ENCODE results near the gene AP1G2. TPM values are rescaled to one million over a fixed set of nuclear protein-coding genes. Genes with fewer than 3 reads are reported as not detected.

The AP1G2 gene
- total RNA-seq, 1 experiment from 2014 or later: 69.7 TPM

- Histone ChIP-seq H3K9me3 (ENCODE audit: low read length) (no peaks in the 10 kb centered on the region), H3K79me2 (ENCODE audit: low read length) (peaks cover 27% of the 10 kb centered on the region), H3K36me3 (ENCODE audit: low read depth, low read length) (peaks cover 7% of the 10 kb centered on the region; the same call in 1 of the 2 replicates), H3F3A (ENCODE audit: low read length, unreplicated experiment) (no peaks in the 10 kb centered on the region), H3K27me3 (ENCODE audit: low read length) (no peaks in the 10 kb centered on the region), H3K4me3 (ENCODE audit: low read length) (peak within 1 kb of the TSS; percentile 85), H4K20me1 (ENCODE audit: low read length) (no peaks in the 10 kb centered on the region), H3K27ac (ENCODE audit: low read length) (peak within 1 kb of the TSS; percentile 60), H3K4me1 (ENCODE audit: insufficient read depth, low read length) (peaks cover 19% of the 10 kb centered on the region; the same call in 1 of the 2 replicates), H3K9me2 (replicated peaks; ENCODE audit: low read length) (no peaks in the 10 kb centered on the region), H3K9ac (ENCODE audit: low read length) (peak within 1 kb of the TSS; percentile 90), H3K4me2 (ENCODE audit: low read length) (peak within 1 kb of the TSS; percentile 92), H2AFZ (ENCODE audit: low read length) (peak within 1 kb of the TSS; percentile 85)
- no peak for TF ChIP-seq EZH2 (IDR thresholded peaks at IDR 0.05; ENCODE audit: low read length, unreplicated experiment)
- no peak for TF ChIP-seq EZH2phosphoT487 (IDR thresholded peaks at IDR 0.05; ENCODE audit: borderline replicate concordance, low read length)
- TF ChIP-seq CTCF (conservative IDR thresholded peaks at IDR 0.05; ENCODE audit: low read depth, low read length): no peak
- TSS peak; percentile 74 for BruUV-seq (replicated peaks)
- CTCF ChIA-PET: no interaction called here
- intact Hi-C loops (cut with micrococcal nuclease): loop anchor here (10.0 kb wide), 1 partner anchor 481 kb away; no protein-coding TSS in a partner anchor
- peak; percentile 75 for ATAC-seq
- POLR2A ChIA-PET (ENCODE audit: unreplicated experiment): interaction anchor here (0.6 kb wide), 1 partner anchor 254 kb away, joined by 5 read pairs; no protein-coding TSS in a partner anchor
- peak; percentile 90 for DNase-seq
Measured at GRCh38 chr14:23555882-23556699, 11.5 kb downstream of the AP1G2 start, which contains the start of gene THTPA. TSS of gene THTPA (plus strand) at chr14:23556271. CDS start at chr14:23556758, 487 bp downstream.

GRCh38 chr14:23555533-23555881, 12.1 kb downstream of the AP1G2 start:
- H3K27ac ChIP-seq (ENCODE audit: low read length): no peak overlapping the region
- POLR2A ChIA-PET (ENCODE audit: unreplicated experiment): interaction anchor here (0.6 kb wide), 1 partner anchor 254 kb away, joined by 5 read pairs; no protein-coding TSS in a partner anchor
- intact Hi-C loops (cut with micrococcal nuclease): loop anchor here (10.0 kb wide), 1 partner anchor 481 kb away; no protein-coding TSS in a partner anchor

More at GRCh38 chr14:23555533-23555881, 12.1 kb downstream of the AP1G2 start:
- no peaks in the 10 kb centered on the region for H3K9me3 ChIP-seq (ENCODE audit: low read length)
- H2AFZ ChIP-seq (ENCODE audit: low read length): peak overlapping the region; percentile 85
- H4K20me1 ChIP-seq (ENCODE audit: low read length): no peaks in the 10 kb centered on the region
- ATAC-seq (peak; percentile 1; the same call in 1 of the 2 replicates), DNase-seq (no peak)
- H3K27me3 ChIP-seq (ENCODE audit: low read length): no peaks in the 10 kb centered on the region
- H3K9me2 ChIP-seq (replicated peaks; ENCODE audit: low read length): no peaks in the 10 kb centered on the region
- CTCF ChIA-PET: no interaction called here
- no peaks in the 10 kb centered on the region for H3F3A ChIP-seq (ENCODE audit: low read length, unreplicated experiment)
- peak overlapping the region; percentile 85 for H3K4me3 ChIP-seq (ENCODE audit: low read length)
- H3K79me2 ChIP-seq (ENCODE audit: low read length): peaks cover 33% of the 10 kb centered on the region
- peak overlapping the region; percentile 92 for H3K4me2 ChIP-seq (ENCODE audit: low read length)
- TF ChIP-seq CTCF (conservative IDR thresholded peaks at IDR 0.05; ENCODE audit: low read depth, low read length) (no peak), EZH2 (IDR thresholded peaks at IDR 0.05; ENCODE audit: low read length, unreplicated experiment) (no peak)
- BruUV-seq (replicated peaks): no TSS peak
- H3K4me1 ChIP-seq (ENCODE audit: insufficient read depth, low read length): peaks cover 21% of the 10 kb centered on the region
- H3K36me3 ChIP-seq (ENCODE audit: low read depth, low read length): peaks cover 7% of the 10 kb centered on the region; the same call in 1 of the 2 replicates
- H3K9ac ChIP-seq (ENCODE audit: low read length): peak overlapping the region; percentile 90; the same call in 1 of the 2 replicates

Data from PC-3 (cell line).